Common myeloid progenitor, CD34-positive (primary cell): Measurements from ENCODE around the gene ADD3.

Source experiments
- CTCF ChIA-PET: fragments of 350-600 bp; sonication (Branson Sonifier 250); formaldehyde crosslinking; loops from one replicate; lab custom pipeline; 2021; ENCODE audit warnings: antibody characterized with exemption; lab: Charles Lee
- POLR2A ChIA-PET: fragments of 350-600 bp; sonication (Branson Sonifier 250); formaldehyde crosslinking; loops from one replicate; lab custom pipeline; 2021; ENCODE audit warnings: antibody characterized with exemption; lab: Charles Lee
- DNase-seq, 3 donors: peaks; one replicate each; pipeline versions ENCODE4 v3.0.0 to v3.0.0-alpha.2; 2013
- H3K27ac ChIP-seq, 2 experiments: 1 replicate in 1 of 2; 2 replicates in 1 of 2; pipeline ENCODE4 v1.7.0; 2013; ENCODE audit warnings: inconsistent platforms in 2 of 2, low read length in 2 of 2, mild to moderate bottlenecking in 2 of 2, low read depth in 1 of 2, moderate library complexity in 1 of 2; ENCODE audit not compliant: severe bottlenecking in 2 of 2, insufficient read depth in 1 of 2, poor library complexity in 1 of 2
- H3K27me3 ChIP-seq, 5 experiments: replicated peaks in 2 of 5; 1 replicate in 3 of 5; 2 replicates in 2 of 5; pipeline versions ENCODE4 v1.6.1 to v1.7.0; 2013; ENCODE audit warnings: low read length in 4 of 5, mild to moderate bottlenecking in 2 of 5, moderate library complexity in 2 of 5, inconsistent platforms in 1 of 5; ENCODE audit not compliant: insufficient read depth in 5 of 5, control insufficient read depth in 4 of 5
- H3K36me3 ChIP-seq, 4 experiments: 1 replicate in 2 of 4; 2 replicates in 2 of 4; pipeline versions ENCODE4 v1.6.1 to v1.7.0; 2013; ENCODE audit warnings: low read length in 3 of 4, control low read depth in 1 of 4, mild to moderate bottlenecking in 1 of 4; ENCODE audit not compliant: control insufficient read depth in 4 of 4, insufficient read depth in 4 of 4
- H3K4me1 ChIP-seq, 4 experiments: 1 replicate in 3 of 4; 2 replicates in 1 of 4; pipeline versions ENCODE4 v1.6.1 to v1.7.1; 2013; ENCODE audit warnings: low read length in 3 of 4, mild to moderate bottlenecking in 3 of 4, control low read depth in 1 of 4, inconsistent platforms in 1 of 4, moderate library complexity in 1 of 4; ENCODE audit not compliant: control insufficient read depth in 4 of 4, insufficient read depth in 4 of 4; ENCODE audit errors: control extremely low read depth in 1 of 4
- H3K4me3 ChIP-seq, 7 experiments: 1 replicate in 4 of 7; 2 replicates in 3 of 7; pipeline versions ENCODE4 v1.5.1 to v1.7.0; 2013; ENCODE audit warnings: mild to moderate bottlenecking in 7 of 7, low read length in 6 of 7, moderate library complexity in 6 of 7, inconsistent platforms in 2 of 7, low read depth in 2 of 7, control low read depth in 1 of 7; ENCODE audit not compliant: insufficient read depth in 4 of 7, control insufficient read depth in 1 of 7; ENCODE audit errors: extremely low read depth in 1 of 7
- H3K9me3 ChIP-seq, 5 experiments: 1 replicate in 4 of 5; 2 replicates in 1 of 5; pipeline versions ENCODE4 v1.6.1 to v1.7.1; 2013; ENCODE audit warnings: low read length in 4 of 5, mild to moderate bottlenecking in 2 of 5, inconsistent platforms in 1 of 5, low read depth in 1 of 5, moderate library complexity in 1 of 5; ENCODE audit not compliant: control insufficient read depth in 4 of 5, insufficient read depth in 2 of 5; ENCODE audit errors: control extremely low read depth in 1 of 5
- WGBS: methylation state at CpG from one replicate; pipeline ENCODE4 v1.1.5; 2013; ENCODE audit not compliant: insufficient coverage; 5-methylcytosine and 5-hydroxymethylcytosine counted together

The ADD3 gene

DNA sequence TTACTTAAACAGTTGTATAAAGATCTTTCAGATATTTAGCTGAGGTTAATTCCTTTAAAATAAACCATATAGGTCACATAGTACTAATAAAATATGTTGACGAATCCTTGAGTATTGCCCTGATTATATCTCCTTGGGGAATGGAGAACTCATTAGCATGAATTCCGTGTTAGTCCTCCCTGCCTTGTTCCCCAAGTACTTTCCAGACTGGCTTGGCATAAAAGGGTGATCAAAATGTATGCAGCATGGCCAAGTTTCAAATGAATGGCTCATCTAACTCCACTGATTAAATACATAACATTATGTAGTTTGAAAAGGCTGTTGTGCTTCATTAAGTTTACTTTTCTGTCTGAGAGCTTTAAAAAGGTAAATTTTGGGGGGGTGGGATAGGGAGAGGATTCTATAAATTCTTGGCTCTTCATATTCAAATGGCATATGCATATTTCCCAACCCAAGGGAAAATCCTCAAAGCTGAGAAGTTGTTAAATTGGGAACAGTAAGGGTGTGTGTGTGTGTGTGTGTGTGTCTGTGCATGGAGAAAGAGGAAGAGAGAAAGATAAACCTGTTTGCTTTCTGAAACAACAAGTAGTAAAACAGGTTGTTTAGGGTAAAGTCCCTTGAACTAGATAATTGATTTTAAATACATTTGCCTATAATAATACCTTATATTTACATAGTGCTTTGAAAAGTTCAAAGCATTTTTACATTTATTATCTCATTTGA is 4.8 kb upstream of the ADD3 start:
- no peak for DNase-seq
- Histone ChIP-seq H3K36me3 (no peaks in the 10 kb centered on the region), H3K27ac (no peak overlapping the region), H3K9me3 (no peaks in the 10 kb centered on the region), H3K27me3 (no peaks in the 10 kb centered on the region), H3K4me1 (peaks cover 0 to 7% (median 6%) of the 10 kb centered on the region in 4 experiments), H3K4me3 (no peak overlapping the region)
- ChIA-PET POLR2A (no interaction called here), CTCF (interaction anchor here (1.1 kb wide), 1 partner anchor 119 kb away, joined by 3 read pairs; no protein-coding TSS in a partner anchor)
- 100% methylated on average over 2 of the region's 2 CpGs for WGBS

DNA sequence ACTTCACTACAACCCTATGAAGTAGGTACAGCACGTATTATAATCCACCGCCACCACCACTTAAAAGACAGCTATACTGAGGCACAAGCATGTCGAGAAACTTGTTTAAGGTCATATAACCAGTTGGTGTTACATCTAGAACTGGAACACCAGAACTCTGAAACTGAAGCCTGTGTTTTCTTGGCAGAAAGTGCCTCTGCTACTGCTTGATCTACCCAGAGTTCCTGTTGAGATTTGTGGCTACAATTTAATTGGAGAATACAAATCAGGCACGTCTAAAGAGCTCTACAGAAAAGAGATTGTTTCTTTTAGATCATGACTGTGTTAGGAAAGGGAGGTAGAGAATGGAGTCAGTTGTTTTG is 4.3 kb upstream of the ADD3 start:
- WGBS = 75% methylated on average over 4 of the region's 4 CpGs

DNA sequence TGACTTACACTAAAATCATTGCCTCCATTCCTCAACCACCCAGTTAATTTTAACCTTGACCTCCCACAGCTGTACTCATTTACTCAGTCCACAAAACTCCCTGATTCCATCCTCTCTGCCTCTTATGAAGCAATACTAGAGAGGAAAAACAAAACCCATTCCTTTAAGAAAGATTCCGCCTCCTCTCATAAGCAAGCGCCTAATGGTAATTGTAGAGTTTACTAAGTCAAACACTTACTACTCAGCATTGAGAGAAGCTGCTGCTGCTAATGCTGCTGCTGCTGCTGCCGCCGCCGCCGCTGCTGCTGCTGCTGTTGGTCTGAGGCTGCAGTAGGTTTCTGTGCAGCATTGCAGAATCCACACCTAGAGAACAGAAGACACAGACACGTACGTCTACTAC is 2.1 kb upstream of the ADD3 start:
- DNase-seq = no peak
- Histone ChIP-seq H3K4me3 (no peak overlapping the region), H3K27me3 (no peaks in the 10 kb centered on the region), H3K27ac (no peak overlapping the region), H3K9me3 (no peaks in the 10 kb centered on the region), H3K36me3 (no peaks in the 10 kb centered on the region), H3K4me1 (peaks cover 17 to 28% (median 24%) of the 10 kb centered on the region in 4 experiments)
- ChIA-PET POLR2A (no interaction called here), CTCF (no interaction called here)
- WGBS = 98% methylated on average over 6 of the region's 8 CpGs

More for the DNA sequence above, 4.3 kb upstream of the ADD3 start:
- ChIA-PET CTCF (no interaction called here), POLR2A (no interaction called here)
- H3K4me1 ChIP-seq = peaks cover 0 to 7% (median 6%) of the 10 kb centered on the region in 4 experiments
- no peaks in the 10 kb centered on the region for H3K9me3 ChIP-seq
- no peak overlapping the region for H3K4me3 ChIP-seq
- H3K27ac ChIP-seq = no peak overlapping the region
- no peak for DNase-seq
- no peaks in the 10 kb centered on the region for H3K27me3 ChIP-seq
- no peaks in the 10 kb centered on the region for H3K36me3 ChIP-seq

DNA sequence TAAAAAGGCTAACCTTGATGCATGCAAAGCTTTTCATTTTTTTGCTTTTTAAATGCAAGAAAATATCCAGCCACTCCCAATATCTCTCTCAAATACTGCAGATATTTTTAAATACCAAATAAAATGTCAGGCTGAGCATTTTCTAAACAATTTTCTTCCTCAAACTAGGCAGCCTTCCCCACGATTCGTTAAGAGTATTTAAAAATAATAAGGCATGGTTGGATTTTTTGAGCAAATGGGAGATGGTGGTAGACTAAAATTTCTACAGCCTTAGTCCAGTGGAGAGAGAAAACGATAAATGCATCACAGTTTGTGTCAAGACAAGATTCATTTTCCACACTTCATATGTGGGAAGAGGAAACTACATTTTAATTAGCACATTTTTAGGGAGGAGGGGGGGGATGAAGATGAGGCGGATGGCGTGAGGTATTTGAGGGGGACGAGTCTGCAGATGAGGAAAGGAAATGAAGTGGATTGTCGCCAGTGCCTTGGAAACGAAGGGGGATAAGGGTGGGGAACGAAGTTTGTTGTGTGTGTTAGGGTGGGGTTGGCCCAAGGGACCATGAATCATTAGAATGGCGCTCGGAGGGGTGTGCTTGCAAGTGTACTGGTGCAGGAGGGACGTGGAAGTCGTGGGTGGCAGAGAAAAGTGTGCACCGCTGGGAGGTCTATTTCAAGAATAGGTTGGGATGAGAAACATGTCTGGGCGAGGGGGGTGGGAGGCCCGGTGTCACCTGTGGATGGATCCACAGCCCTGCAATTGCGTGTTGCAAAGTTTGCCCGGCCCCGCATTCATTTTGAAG is 1.2 kb upstream of the ADD3 start:
- 64% methylated on average over 14 of the region's 19 CpGs for whole genome bisulfite sequencing
- Histone ChIP-seq H3K27me3 (no peaks in the 10 kb centered on the region), H3K9me3 (no peaks in the 10 kb centered on the region), H3K36me3 (no peaks in the 10 kb centered on the region), H3K4me3 (peak overlapping the region in 5 of 7 experiments; percentile 50 to 94 (median 60)), H3K4me1 (peaks cover 23 to 33% (median 28%) of the 10 kb centered on the region in 4 experiments), H3K27ac (peak overlapping the region in 1 of 2 experiments; percentile 70)
- CTCF ChIA-PET = interaction anchor here (1.1 kb wide), 1 partner anchor 72 kb away, joined by 3 read pairs; no protein-coding TSS in a partner anchor
- peak in 2 of 3 donors; percentile 24 to 44 for DNase-seq
- POLR2A ChIA-PET = interaction anchor here (0.7 kb wide), 1 partner anchor 63 kb away, joined by 3 read pairs; no protein-coding TSS in a partner anchor

DNA sequence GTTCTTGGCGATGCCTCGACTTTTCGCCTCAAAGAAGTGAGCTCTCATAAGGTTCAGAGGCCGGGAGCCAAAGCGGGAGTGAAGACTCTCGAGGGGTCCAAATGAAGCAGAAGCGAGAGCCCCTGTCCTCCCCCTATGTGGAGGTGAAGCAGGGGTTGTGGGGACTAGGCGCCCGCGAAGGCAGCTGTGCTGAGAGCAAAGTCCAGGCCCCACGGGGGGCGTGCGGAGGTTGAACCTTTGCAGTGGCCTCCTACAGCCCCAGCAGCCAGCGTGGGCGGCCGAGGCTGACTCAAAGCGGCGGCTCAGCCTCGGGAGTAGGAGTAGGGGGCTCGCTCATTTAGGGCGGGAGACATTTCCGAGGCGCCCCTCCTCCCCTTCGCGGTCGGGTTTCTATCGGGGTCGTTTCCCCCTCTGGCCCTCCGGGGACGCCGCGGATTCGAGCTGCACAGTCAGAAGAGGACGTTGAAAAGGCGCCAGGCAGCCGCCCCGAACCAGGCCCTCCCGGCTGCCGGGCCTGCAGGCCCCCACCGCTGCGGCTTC is 553 bp upstream of the ADD3 start:
- Histone ChIP-seq H3K4me3 (peak overlapping the region; percentile 50 to 94 (median 60)), H3K9me3 (no peaks in the 10 kb centered on the region), H3K27me3 (no peaks in the 10 kb centered on the region), H3K27ac (peak overlapping the region in 1 of 2 experiments; percentile 70), H3K4me1 (peaks cover 23 to 33% (median 28%) of the 10 kb centered on the region in 4 experiments), H3K36me3 (no peaks in the 10 kb centered on the region)
- POLR2A ChIA-PET = interaction anchor here (1.4 kb wide), 1 partner anchor 69 kb away, joined by 4 read pairs; no protein-coding TSS in a partner anchor
- CTCF ChIA-PET = interaction anchor here (0.6 to 1.8 kb wide), 3 partner anchors 30 to 71 kb away, joined by 3 to 5 read pairs (median 4); no protein-coding TSS in a partner anchor
- no peak for DNase-seq
- 9% methylated on average over 37 of the region's 41 CpGs for WGBS

DNA sequence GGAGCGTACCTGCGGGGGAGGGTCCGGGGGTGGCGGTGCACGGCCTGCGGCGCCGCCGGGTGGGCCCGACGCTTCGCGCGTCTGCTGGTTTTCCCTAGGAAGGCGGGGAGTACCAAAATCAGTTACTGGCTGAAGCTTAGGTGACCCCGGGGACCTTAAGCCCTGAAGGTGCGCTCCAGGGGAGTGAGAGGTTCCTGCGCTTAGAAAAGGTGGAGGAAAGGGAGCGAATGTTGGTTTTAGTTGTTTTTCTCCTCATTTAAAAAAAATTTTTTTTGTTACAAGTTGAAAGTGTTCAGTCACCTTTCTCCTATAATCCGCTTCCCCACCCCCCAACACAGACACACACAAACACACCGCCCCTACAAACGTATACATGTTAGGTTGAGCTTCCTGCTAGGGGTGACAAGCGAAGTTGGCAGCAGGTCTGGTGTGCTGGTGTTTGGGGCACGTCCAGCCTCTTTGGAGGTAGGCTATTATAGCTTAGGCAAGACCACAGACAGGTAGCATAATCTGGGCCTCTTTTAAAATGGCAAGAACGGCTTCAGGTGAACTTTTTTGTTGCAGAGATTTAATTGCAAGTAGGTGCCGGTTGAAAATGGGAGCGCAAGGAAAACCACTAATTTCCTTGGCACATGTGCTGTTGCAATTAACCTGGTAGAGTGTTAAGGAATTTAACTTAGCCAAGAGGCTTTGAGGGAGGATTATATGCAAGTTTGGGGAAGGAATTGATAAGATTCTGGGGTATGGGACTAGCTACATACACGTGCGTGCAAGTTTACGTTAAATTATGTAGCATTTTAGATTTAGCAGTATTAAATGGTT is 945 bp downstream of the ADD3 start:
- no peaks in the 10 kb centered on the region for H3K9me3 ChIP-seq
- H3K4me1 ChIP-seq = peaks cover 23 to 37% (median 29%) of the 10 kb centered on the region in 4 experiments
- CTCF ChIA-PET = interaction anchor here (0.9 to 1.8 kb wide), 4 partner anchors 26 to 75 kb away, joined by 3 to 5 read pairs (median 4); no protein-coding TSS in a partner anchor
- whole genome bisulfite sequencing = 3% methylated on average over 21 of the region's 30 CpGs
- no peaks in the 10 kb centered on the region for H3K27me3 ChIP-seq
- peak; percentile 17 to 80 (median 68) for DNase-seq
- peak overlapping the region; percentile 33 to 82 for H3K27ac ChIP-seq
- H3K36me3 ChIP-seq = no peaks in the 10 kb centered on the region
- POLR2A ChIA-PET = interaction anchor here (1.4 kb wide), 1 partner anchor 68 kb away, joined by 4 read pairs; no protein-coding TSS in a partner anchor
- H3K4me3 ChIP-seq = peak overlapping the region; percentile 78 to 94 (median 86)
